HG03521 (cell line): ENCODE results near the gene GDF10.

Experiments
- ATAC-seq: cut with Tn5 transposase; IDR thresholded peaks from one replicate; pipeline ENCODE4 v1.9.1; 2021; ENCODE audit warnings: mild to moderate bottlenecking, moderate library complexity; ENCODE audit not compliant: unreplicated experiment

The GDF10 gene

GRCh38 chr10:47291682-47292081 is 8.3 kb upstream of the GDF10 start:
- no peak for ATAC-seq

GRCh38 chr10:47294057-47294456 is 5.9 kb upstream of the GDF10 start:
- no peak for ATAC-seq

GRCh38 chr10:47294501-47294900 is 5.5 kb upstream of the GDF10 start:
- ATAC-seq = no peak

- no peak for ATAC-seq
Measured at GRCh38 chr10:47295411-47295810, 4.6 kb upstream of the GDF10 start.

- ATAC-seq = no peak
Measured at GRCh38 chr10:47296156-47296894, 3.7 kb upstream of the GDF10 start.

GRCh38 chr10:47296941-47297340 is 3.1 kb upstream of the GDF10 start:
- ATAC-seq = no peak

- no peak for ATAC-seq
Measured at GRCh38 chr10:47297866-47298540, 2.0 kb upstream of the GDF10 start.

- ATAC-seq = no peak
Measured at GRCh38 chr10:47298715-47299114, 1.3 kb upstream of the GDF10 start.

GRCh38 chr10:47300429-47300931 is 483 bp downstream of the GDF10 start:
- ATAC-seq = no peak

GRCh38 chr10:47301833-47302232 is 1.8 kb downstream of the GDF10 start:
- ATAC-seq = no peak

- no peak for ATAC-seq
Measured at GRCh38 chr10:47303105-47303504, 3.1 kb downstream of the GDF10 start.

- no peak for ATAC-seq
Measured at GRCh38 chr10:47303866-47304265, 3.9 kb downstream of the GDF10 start.

GRCh38 chr10:47305566-47305965 is 5.6 kb downstream of the GDF10 start:
- ATAC-seq = no peak

- ATAC-seq = no peak
Measured at GRCh38 chr10:47306387-47307210, 6.6 kb downstream of the GDF10 start.

- ATAC-seq = no peak
Measured at GRCh38 chr10:47307381-47307780, 7.4 kb downstream of the GDF10 start.

GRCh38 chr10:47308775-47309174 is 8.8 kb downstream of the GDF10 start:
- ATAC-seq = no peak

GRCh38 chr10:47309408-47310089 is 9.6 kb downstream of the GDF10 start:
- no peak for ATAC-seq

GRCh38 chr10:47310090-47310505 is 10.1 kb downstream of the GDF10 start:
- ATAC-seq = no peak

- no peak for ATAC-seq
Measured at GRCh38 chr10:47311193-47311931, 11.4 kb downstream of the GDF10 start.
